Measurements from ENCODE around the gene SNU13. TPM values are rescaled to one million over a fixed set of nuclear protein-coding genes. Genes with fewer than 3 reads are reported as not detected.
"Not testable (repeated sequence)": the region's sequence is repeated elsewhere in the genome, so short reads cannot be mapped to it uniquely, and the experiment has no call there.

SNU13 gene
- polyA plus RNA-seq, 4 donors, result 129 to 157 (median 144) TPM

- DNase-seq (ENCODE audit: low read depth in 4 of 4, low spot score in 3 of 4), result no peak
Measured at GRCh38 chr22:41647771-41648170, 40.9 kb downstream of the SNU13 start.

- no peak for DNase-seq (ENCODE audit: low read depth in 4 of 4, low spot score in 3 of 4)
Measured at GRCh38 chr22:41642331-41643110, 46.1 kb downstream of the SNU13 start.

GRCh38 chr22:41641854-41642253 is 46.8 kb downstream of the SNU13 start:
- DNase-seq (ENCODE audit: low read depth in 4 of 4, low spot score in 3 of 4), result no peak

GRCh38 chr22:41638748-41639147 is 49.9 kb downstream of the SNU13 start:
- no peak for DNase-seq (ENCODE audit: low read depth in 4 of 4, low spot score in 3 of 4)

GRCh38 chr22:41638124-41638523 is 50.5 kb downstream of the SNU13 start:
- DNase-seq (ENCODE audit: low read depth in 4 of 4, low spot score in 3 of 4), result no peak

GRCh38 chr22:41637623-41638022 is 51.0 kb downstream of the SNU13 start:
- DNase-seq (ENCODE audit: low read depth in 4 of 4, low spot score in 3 of 4), result not testable (repeated sequence)

GRCh38 chr22:41636467-41636866 is 52.2 kb downstream of the SNU13 start:
- no peak for DNase-seq (ENCODE audit: low read depth in 4 of 4, low spot score in 3 of 4)

- not testable (repeated sequence) for DNase-seq (ENCODE audit: low read depth in 4 of 4, low spot score in 3 of 4)
Measured at GRCh38 chr22:41634610-41635009, 54.1 kb downstream of the SNU13 start.

- DNase-seq (ENCODE audit: low read depth in 4 of 4, low spot score in 3 of 4), result not testable (repeated sequence)
Measured at GRCh38 chr22:41631615-41632014, 57.1 kb downstream of the SNU13 start.

- not testable (repeated sequence) for DNase-seq (ENCODE audit: low read depth in 4 of 4, low spot score in 3 of 4)
Measured at GRCh38 chr22:41631115-41631514, 57.6 kb downstream of the SNU13 start.

GRCh38 chr22:41625577-41625976 is 63.1 kb downstream of the SNU13 start:
- no peak for DNase-seq (ENCODE audit: low read depth in 4 of 4, low spot score in 3 of 4)

Other genes with a start within 250 kb of the SNU13 start
- 10 to 100 TPM; 50.3 to 60.6 (median 57.3) TPM for gene TOB2, start 242.1 kb downstream of the SNU13 start, polyA plus RNA-seq (ENCODE audit: insufficient read length in 4 of 4)
- gene PHF5A, start 220.2 kb downstream of the SNU13 start, polyA plus RNA-seq (ENCODE audit: insufficient read length in 4 of 4), result 10 to 100 TPM; 51.3 to 62.0 (median 52.4) TPM
- 100 to 1,000 TPM in 3 of 4 donors, 10 to 100 TPM in 1; 51.0 to 149 (median 121) TPM for gene ACO2, start 219.8 kb downstream of the SNU13 start, polyA plus RNA-seq (ENCODE audit: insufficient read length in 4 of 4)
- gene POLR3H, start 144.4 kb downstream of the SNU13 start, polyA plus RNA-seq (ENCODE audit: insufficient read length in 4 of 4), result 10 to 100 TPM; 25.7 to 30.5 (median 30.2) TPM
- 1 to 10 TPM; 4.3 to 8.4 (median 7.3) TPM for gene CSDC2, start 127.9 kb downstream of the SNU13 start, polyA plus RNA-seq (ENCODE audit: insufficient read length in 4 of 4)
- gene PMM1, start 99.0 kb downstream of the SNU13 start, polyA plus RNA-seq (ENCODE audit: insufficient read length in 4 of 4), result 10 to 100 TPM; 31.5 to 57.3 (median 46.3) TPM
- 10 to 100 TPM; 20.4 to 30.0 (median 29.9) TPM for gene DESI1, start 67.8 kb downstream of the SNU13 start, polyA plus RNA-seq (ENCODE audit: insufficient read length in 4 of 4)
- gene XRCC6, start 67.6 kb downstream of the SNU13 start, polyA plus RNA-seq (ENCODE audit: insufficient read length in 4 of 4), result 100 to 1,000 TPM; 262 to 392 (median 362) TPM
- 1 to 10 TPM; 2.2 to 3.4 (median 3.1) TPM for gene MEI1, start 10.6 kb upstream of the SNU13 start, polyA plus RNA-seq (ENCODE audit: insufficient read length in 4 of 4)
- gene CCDC134, start 111.8 kb upstream of the SNU13 start, polyA plus RNA-seq (ENCODE audit: insufficient read length in 4 of 4), result 10 to 100 TPM in 1 of 4 donors, 1 to 10 TPM in 3; 5.3 to 10.2 (median 8.2) TPM
- gene SREBF2, start 144.2 kb upstream of the SNU13 start, polyA plus RNA-seq (ENCODE audit: insufficient read length in 4 of 4), result 10 to 100 TPM; 76.0 to 99.1 (median 93.9) TPM
- 1 to 10 TPM in 1 of 4 donors, under 1 TPM in 3; 0.22 to 1.7 (median 0.46) TPM for gene SHISA8, start 226.2 kb upstream of the SNU13 start, polyA plus RNA-seq (ENCODE audit: insufficient read length in 4 of 4)
- gene TNFRSF13C, start 237.9 kb upstream of the SNU13 start, polyA plus RNA-seq (ENCODE audit: insufficient read length in 4 of 4), result 1 to 10 TPM; 1.4 to 4.0 (median 1.9) TPM

Measured in left renal pelvis (tissue), 4 donors.